Gastroesophageal sphincter (tissue), 3 donors: ENCODE measurements around the gene COPZ1.

Experiments
- EP300 ChIP-seq: sonication (generic); formaldehyde crosslinking; IDR thresholded peaks from one replicate; pipeline ENCODE4 v1.6.1; 2017; ENCODE audit warnings: antibody characterized with exemption, mild to moderate bottlenecking
- TF ChIP-seq, protein P1 (sequence below), 4 experiments: fragments of 200-600 bp in 2 of 4; fragments of 450-650 bp in 2 of 4; sonication (generic) in 1 of 4; IDR thresholded peaks; one replicate each; pipeline ENCODE4 v1.5.1; 2017 to 2019; ENCODE audit warnings: antibody characterized with exemption in 4 of 4, mild to moderate bottlenecking in 2 of 4, moderate library complexity in 2 of 4

DNA sequence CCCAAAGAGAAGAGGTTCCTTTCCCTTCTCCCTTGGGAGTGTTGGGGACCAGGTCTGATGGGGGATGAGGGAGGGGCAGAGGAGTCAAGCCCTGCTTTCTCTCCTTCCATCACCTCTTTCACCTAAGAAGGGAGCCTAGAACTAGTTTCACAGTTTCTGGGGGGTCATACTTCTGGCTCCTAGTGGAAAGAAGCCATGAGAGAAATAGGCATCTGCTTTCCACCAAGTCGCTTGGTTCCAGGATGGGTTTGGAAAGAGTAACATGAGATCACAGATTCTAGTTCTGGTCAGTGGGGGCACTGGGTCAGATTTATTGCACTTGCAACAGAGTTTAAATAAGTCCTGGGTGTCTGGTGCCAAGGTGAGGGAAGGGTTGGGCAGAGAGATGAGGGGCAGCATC is 70.1 kb downstream of the COPZ1 start:
- TF ChIP-seq EP300 = no peak
- TF ChIP-seq, protein P1, sequence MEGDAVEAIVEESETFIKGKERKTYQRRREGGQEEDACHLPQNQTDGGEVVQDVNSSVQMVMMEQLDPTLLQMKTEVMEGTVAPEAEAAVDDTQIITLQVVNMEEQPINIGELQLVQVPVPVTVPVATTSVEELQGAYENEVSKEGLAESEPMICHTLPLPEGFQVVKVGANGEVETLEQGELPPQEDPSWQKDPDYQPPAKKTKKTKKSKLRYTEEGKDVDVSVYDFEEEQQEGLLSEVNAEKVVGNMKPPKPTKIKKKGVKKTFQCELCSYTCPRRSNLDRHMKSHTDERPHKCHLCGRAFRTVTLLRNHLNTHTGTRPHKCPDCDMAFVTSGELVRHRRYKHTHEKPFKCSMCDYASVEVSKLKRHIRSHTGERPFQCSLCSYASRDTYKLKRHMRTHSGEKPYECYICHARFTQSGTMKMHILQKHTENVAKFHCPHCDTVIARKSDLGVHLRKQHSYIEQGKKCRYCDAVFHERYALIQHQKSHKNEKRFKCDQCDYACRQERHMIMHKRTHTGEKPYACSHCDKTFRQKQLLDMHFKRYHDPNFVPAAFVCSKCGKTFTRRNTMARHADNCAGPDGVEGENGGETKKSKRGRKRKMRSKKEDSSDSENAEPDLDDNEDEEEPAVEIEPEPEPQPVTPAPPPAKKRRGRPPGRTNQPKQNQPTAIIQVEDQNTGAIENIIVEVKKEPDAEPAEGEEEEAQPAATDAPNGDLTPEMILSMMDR (IDR thresholded peaks at IDR 0.05) = no peak
